ENCODE measurements around the gene GRAMD1B.

Gene GRAMD1B

DNA sequence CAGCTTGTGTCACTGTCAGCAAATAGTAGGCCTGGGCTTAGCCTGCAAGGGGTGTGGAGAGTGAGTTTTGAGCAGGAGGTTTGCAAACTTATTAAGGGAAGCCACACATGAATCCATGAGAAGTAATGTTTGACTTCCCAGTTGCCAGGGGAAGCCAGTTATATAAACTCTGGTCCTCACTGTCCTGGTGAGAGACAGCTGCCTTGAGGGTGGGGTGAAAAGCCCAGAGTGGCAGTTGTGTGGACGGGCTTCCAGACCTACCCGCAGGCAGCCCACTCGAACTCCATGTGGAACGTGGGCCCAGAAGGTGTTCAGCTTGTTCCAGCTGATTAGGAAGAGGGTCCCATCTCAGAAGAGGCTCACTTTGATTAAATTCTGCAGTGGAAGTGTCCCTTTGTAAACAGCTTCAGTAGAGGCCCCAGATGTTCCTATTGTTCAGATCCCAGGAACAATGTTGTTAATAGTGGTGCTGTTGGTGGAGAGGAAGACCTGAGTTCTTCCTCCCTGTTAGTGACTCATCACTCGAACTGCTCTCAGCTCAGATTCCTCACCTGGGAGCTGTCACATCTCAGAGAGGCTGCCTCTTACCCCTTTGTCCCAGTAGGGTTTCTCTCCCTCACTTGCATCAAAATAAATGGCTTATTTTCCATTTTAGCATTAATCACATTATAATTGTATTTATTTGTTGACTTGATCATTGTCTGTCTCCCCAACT lies 63.4 kb downstream of the GRAMD1B start:
- Histone ChIP-seq H3K4me1 (ENCODE audit: insufficient read depth, low read length) (no peaks in the 10 kb centered on the region), H3K9me3 (ENCODE audit: insufficient read depth, low read length, severe bottlenecking) (no peaks in the 10 kb centered on the region), H3K27me3 (ENCODE audit: insufficient read depth, low read length, poor library complexity) (no peaks in the 10 kb centered on the region), H3K27ac (ENCODE audit: low read length) (no peak overlapping the region), H4K20me1 (ENCODE audit: insufficient read depth, low read length) (peaks cover 15% of the 10 kb centered on the region; the same call in 1 of the 2 replicates), H3K79me2 (ENCODE audit: insufficient read depth, low read length) (no peaks in the 10 kb centered on the region), H2AFZ (ENCODE audit: low read depth, low read length) (no peak overlapping the region), H3K4me2 (ENCODE audit: insufficient read depth, low read length) (no peak overlapping the region), H3K36me3 (ENCODE audit: insufficient read depth, low read length) (no peaks in the 10 kb centered on the region), H3K9ac (ENCODE audit: low read depth, low read length) (no peak overlapping the region), H3K4me3 (ENCODE audit: low read depth in 1 of 2, low read length in 2 of 2) (no peak overlapping the region)
- DNase-seq (no peak), ATAC-seq (ENCODE audit: insufficient read depth, low read depth) (no peak)
- TF ChIP-seq, protein P1, sequence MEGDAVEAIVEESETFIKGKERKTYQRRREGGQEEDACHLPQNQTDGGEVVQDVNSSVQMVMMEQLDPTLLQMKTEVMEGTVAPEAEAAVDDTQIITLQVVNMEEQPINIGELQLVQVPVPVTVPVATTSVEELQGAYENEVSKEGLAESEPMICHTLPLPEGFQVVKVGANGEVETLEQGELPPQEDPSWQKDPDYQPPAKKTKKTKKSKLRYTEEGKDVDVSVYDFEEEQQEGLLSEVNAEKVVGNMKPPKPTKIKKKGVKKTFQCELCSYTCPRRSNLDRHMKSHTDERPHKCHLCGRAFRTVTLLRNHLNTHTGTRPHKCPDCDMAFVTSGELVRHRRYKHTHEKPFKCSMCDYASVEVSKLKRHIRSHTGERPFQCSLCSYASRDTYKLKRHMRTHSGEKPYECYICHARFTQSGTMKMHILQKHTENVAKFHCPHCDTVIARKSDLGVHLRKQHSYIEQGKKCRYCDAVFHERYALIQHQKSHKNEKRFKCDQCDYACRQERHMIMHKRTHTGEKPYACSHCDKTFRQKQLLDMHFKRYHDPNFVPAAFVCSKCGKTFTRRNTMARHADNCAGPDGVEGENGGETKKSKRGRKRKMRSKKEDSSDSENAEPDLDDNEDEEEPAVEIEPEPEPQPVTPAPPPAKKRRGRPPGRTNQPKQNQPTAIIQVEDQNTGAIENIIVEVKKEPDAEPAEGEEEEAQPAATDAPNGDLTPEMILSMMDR (IDR thresholded peaks at IDR 0.05; ENCODE audit: borderline replicate concordance, extremely low read depth, low read length, poor library complexity, severe bottlenecking) = no peak
- no peak for TF ChIP-seq EZH2 (IDR thresholded peaks at IDR 0.05; ENCODE audit: borderline replicate concordance, low read depth, low read length, severe bottlenecking)

DNA sequence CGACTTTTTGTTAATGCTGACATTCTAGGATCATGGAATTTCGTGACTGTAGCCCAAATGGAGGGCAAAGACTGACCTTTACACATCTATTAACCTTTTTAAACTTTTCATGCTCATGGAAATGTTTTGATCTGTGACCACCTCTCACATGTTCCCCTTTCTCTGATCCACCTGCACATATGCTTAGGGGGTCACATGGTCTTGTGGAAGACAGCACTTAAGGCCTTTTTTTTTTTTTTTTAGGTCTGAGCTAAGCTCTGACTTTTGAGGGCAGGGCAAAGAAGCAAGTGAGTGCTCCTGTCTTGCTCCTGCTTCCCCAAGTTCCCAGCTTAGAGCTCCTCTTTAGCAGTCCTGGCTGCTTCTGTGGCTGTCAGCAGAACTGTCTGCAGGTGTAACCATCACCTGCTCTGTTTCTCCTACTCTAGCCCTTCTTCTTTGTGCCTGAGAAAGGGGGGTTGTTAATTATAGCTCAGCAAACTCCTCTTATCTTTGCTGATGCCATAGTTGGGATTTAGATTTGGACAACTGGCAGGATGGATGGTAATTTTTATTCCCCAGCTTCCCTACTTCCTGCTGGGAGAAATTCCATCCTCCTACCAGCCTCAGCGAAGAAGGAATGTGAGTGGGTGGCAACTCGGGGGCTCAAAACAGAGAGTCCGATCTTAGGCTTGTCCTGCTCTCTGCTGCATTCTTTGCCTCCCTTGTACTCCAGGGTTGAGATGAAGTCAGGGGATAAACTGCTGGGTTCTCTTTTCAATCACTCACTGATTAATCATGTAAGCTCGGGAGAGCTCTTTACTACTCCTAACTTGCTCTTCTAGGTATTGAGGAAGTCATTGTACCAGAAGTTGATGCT lies 64.4 kb downstream of the GRAMD1B start:
- Histone ChIP-seq H2AFZ (ENCODE audit: low read depth, low read length) (no peak overlapping the region), H4K20me1 (ENCODE audit: insufficient read depth, low read length) (peaks cover 15% of the 10 kb centered on the region; the same call in 1 of the 2 replicates), H3K36me3 (ENCODE audit: insufficient read depth, low read length) (no peaks in the 10 kb centered on the region), H3K79me2 (ENCODE audit: insufficient read depth, low read length) (no peaks in the 10 kb centered on the region), H3K4me1 (ENCODE audit: insufficient read depth, low read length) (no peaks in the 10 kb centered on the region), H3K9ac (ENCODE audit: low read depth, low read length) (no peak overlapping the region), H3K4me2 (ENCODE audit: insufficient read depth, low read length) (no peak overlapping the region), H3K4me3 (ENCODE audit: low read depth in 1 of 2, low read length in 2 of 2) (no peak overlapping the region), H3K9me3 (ENCODE audit: insufficient read depth, low read length, severe bottlenecking) (no peaks in the 10 kb centered on the region), H3K27me3 (ENCODE audit: insufficient read depth, low read length, poor library complexity) (no peaks in the 10 kb centered on the region), H3K27ac (ENCODE audit: low read length) (no peak overlapping the region)
- TF ChIP-seq EZH2 (IDR thresholded peaks at IDR 0.05; ENCODE audit: borderline replicate concordance, low read depth, low read length, severe bottlenecking) = no peak
- TF ChIP-seq, protein P1 (IDR thresholded peaks at IDR 0.05; ENCODE audit: borderline replicate concordance, extremely low read depth, low read length, poor library complexity, severe bottlenecking) = no peak
- DNase-seq = no peak
- peak; percentile 17; the same call in 1 of the 3 replicates for ATAC-seq (ENCODE audit: insufficient read depth, low read depth)

DNA sequence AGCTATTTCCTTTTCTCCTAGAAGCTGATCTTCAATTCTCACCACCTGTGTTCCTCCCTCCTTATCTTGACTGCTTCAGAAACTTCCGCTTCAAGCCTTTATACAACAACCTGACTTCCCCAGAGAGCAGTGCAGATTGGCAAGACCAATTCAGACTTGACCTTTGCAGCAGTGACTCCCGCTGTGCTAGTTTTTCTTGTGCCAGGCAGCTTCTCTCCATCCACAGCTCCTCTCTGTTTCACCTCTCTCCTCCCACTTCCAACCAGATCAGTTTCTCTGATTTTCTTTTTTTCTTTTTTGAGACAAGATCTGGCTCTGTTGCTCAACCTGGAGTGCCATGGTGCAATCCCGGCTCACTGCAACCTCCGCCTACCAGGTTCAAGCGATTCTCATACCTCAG lies 74.3 kb downstream of the GRAMD1B start:
- Histone ChIP-seq H4K20me1 (ENCODE audit: insufficient read depth, low read length) (peaks cover 9% of the 10 kb centered on the region; the same call in 1 of the 2 replicates), H3K4me3 (ENCODE audit: low read depth in 1 of 2, low read length in 2 of 2) (no peak overlapping the region), H3K27ac (ENCODE audit: low read length) (no peak overlapping the region), H2AFZ (ENCODE audit: low read depth, low read length) (no peak overlapping the region), H3K4me2 (ENCODE audit: insufficient read depth, low read length) (no peak overlapping the region), H3K27me3 (ENCODE audit: insufficient read depth, low read length, poor library complexity) (no peaks in the 10 kb centered on the region), H3K9me3 (ENCODE audit: insufficient read depth, low read length, severe bottlenecking) (no peaks in the 10 kb centered on the region), H3K36me3 (ENCODE audit: insufficient read depth, low read length) (no peaks in the 10 kb centered on the region), H3K4me1 (ENCODE audit: insufficient read depth, low read length) (no peaks in the 10 kb centered on the region), H3K79me2 (ENCODE audit: insufficient read depth, low read length) (no peaks in the 10 kb centered on the region), H3K9ac (ENCODE audit: low read depth, low read length) (no peak overlapping the region)
- no peak for TF ChIP-seq EZH2 (IDR thresholded peaks at IDR 0.05; ENCODE audit: borderline replicate concordance, low read depth, low read length, severe bottlenecking)
- TF ChIP-seq, protein P1 (IDR thresholded peaks at IDR 0.05; ENCODE audit: borderline replicate concordance, extremely low read depth, low read length, poor library complexity, severe bottlenecking) = no peak
- ATAC-seq (ENCODE audit: insufficient read depth, low read depth) = no peak
- no peak for DNase-seq
